ENCODE data around the gene LTBP2. TPM values are rescaled to one million over a fixed set of nuclear protein-coding genes. Genes with fewer than 3 reads are reported as not detected.

Gene LTBP2
- polyA plus RNA-seq, 1 experiment, result 41.1 TPM

DNA sequence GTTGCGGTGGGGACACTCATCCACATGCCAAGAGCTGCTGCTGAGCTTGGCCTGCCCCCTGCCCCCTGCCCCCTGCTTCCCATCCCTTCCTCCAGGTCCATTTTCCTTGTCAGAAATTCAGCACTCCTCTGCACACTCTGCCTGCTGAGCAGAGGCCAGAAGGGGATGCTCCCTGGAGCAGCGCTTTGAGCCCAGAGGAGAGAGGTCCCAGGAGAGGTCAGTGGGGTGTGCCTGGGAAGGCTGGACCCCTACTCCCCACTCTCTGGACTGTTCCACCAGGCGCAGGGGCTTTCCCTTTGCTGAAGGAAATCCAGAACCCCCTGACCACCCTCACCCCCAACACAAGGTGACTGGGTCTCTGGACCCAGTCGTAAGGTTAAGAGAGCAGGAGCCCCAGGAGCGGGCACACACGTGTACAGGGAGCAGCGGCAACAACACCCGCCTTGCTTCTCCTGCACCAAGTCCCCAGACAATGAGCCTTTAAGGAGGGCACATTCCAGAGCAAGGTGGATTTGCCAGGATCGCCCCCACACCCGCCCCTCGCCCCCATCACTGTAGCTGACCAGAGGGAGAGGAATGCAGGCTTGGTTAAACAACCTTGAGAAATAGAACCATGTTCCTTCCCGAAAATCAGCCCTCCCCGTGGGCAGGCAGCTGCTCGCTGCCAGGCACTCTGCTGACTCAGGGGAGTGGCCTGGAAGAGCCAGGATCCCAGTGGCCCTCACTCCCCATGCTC, 87.8 kb downstream of the LTBP2 start:
- no peak overlapping the region for H3K4me3 ChIP-seq (ENCODE audit: low read depth, low read length)
- no peak for DNase-seq (ENCODE audit: low read depth)
- TF ChIP-seq, protein P1, sequence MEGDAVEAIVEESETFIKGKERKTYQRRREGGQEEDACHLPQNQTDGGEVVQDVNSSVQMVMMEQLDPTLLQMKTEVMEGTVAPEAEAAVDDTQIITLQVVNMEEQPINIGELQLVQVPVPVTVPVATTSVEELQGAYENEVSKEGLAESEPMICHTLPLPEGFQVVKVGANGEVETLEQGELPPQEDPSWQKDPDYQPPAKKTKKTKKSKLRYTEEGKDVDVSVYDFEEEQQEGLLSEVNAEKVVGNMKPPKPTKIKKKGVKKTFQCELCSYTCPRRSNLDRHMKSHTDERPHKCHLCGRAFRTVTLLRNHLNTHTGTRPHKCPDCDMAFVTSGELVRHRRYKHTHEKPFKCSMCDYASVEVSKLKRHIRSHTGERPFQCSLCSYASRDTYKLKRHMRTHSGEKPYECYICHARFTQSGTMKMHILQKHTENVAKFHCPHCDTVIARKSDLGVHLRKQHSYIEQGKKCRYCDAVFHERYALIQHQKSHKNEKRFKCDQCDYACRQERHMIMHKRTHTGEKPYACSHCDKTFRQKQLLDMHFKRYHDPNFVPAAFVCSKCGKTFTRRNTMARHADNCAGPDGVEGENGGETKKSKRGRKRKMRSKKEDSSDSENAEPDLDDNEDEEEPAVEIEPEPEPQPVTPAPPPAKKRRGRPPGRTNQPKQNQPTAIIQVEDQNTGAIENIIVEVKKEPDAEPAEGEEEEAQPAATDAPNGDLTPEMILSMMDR (IDR thresholded peaks at IDR 0.05; ENCODE audit: insufficient read depth, low read depth, low read length), result no peak
- peaks cover 5% of the 10 kb centered on the region for H3K36me3 ChIP-seq (ENCODE audit: control insufficient read depth, insufficient read depth, low read length)
- CTCF ChIA-PET, result interaction anchor here (1.5 kb wide), 1 partner anchor 12 kb away, joined by 4 read pairs; no protein-coding TSS in a partner anchor
- POLR2A ChIA-PET, result no interaction called here
- no peaks in the 10 kb centered on the region for H3K27me3 ChIP-seq (ENCODE audit: control insufficient read depth, insufficient read depth, low read length)

DNA sequence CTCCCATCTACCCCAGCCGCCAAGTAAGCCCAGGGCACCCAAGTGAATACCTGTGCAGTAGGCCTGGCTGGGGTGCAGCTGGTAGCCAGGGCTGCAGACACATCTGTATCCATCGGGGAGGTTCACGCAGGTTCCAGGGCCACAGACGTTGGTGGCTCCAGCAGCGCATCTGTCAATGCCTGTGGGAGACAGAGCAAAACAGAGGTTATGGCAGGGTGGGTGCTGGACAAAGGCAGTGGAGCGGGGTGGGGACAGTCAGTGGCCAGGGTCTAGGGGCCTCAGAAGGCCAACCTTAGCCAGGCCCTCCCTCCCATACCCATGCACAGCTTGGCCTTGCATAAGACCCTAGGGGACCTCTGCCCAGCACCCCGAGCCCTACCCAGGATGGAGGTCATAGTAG, 89.3 kb downstream of the LTBP2 start:
- TF ChIP-seq, protein P1 (IDR thresholded peaks at IDR 0.05; ENCODE audit: insufficient read depth, low read depth, low read length), result no peak
- peaks cover 4% of the 10 kb centered on the region for H3K36me3 ChIP-seq (ENCODE audit: control insufficient read depth, insufficient read depth, low read length)
- ChIA-PET CTCF (no interaction called here), POLR2A (no interaction called here)
- DNase-seq (ENCODE audit: low read depth), result no peak
- no peaks in the 10 kb centered on the region for H3K27me3 ChIP-seq (ENCODE audit: control insufficient read depth, insufficient read depth, low read length)
- H3K4me3 ChIP-seq (ENCODE audit: low read depth, low read length), result no peak overlapping the region

DNA sequence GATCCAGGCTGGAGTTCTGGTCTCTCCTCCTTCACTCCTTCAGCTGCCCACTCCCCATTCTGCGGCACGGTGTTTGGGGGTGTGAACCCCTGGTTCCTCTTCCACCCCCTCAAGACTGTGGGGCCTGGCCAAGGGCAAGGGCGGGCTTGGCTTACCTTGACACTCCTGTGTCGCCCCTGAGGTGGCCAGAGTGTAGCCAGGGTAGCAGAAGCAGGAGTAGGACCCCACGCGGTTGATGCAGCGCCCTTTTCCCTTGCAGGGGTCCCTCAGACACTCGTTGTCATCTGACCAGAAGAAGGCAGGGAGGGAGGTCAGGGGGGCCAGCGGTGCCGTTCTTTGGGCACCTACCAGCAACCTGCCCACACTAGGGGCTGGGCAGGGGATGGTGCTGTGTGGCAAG, 90.3 kb downstream of the LTBP2 start:
- POLR2A ChIA-PET, result no interaction called here

GRCh38 chr14:74519316-74520074, 92.5 kb downstream of the LTBP2 start:
- TF ChIP-seq, protein P1 (IDR thresholded peaks at IDR 0.05; ENCODE audit: insufficient read depth, low read depth, low read length), result no peak
- ChIA-PET POLR2A (no interaction called here), CTCF (interaction anchor here (1.2 to 1.6 kb wide), 2 partner anchors 13 to 17 kb away, joined by 3 to 4 read pairs; no protein-coding TSS in a partner anchor)
- Histone ChIP-seq H3K4me3 (ENCODE audit: low read depth, low read length) (no peak overlapping the region), H3K36me3 (ENCODE audit: control insufficient read depth, insufficient read depth, low read length) (peaks cover 7% of the 10 kb centered on the region), H3K27me3 (ENCODE audit: control insufficient read depth, insufficient read depth, low read length) (no peaks in the 10 kb centered on the region)
- DNase-seq (ENCODE audit: low read depth), result no peak

More for the DNA sequence above, 90.3 kb downstream of the LTBP2 start:
- TF ChIP-seq, protein P1 (IDR thresholded peaks at IDR 0.05; ENCODE audit: insufficient read depth, low read depth, low read length), result no peak
- H3K27me3 ChIP-seq (ENCODE audit: control insufficient read depth, insufficient read depth, low read length), result no peaks in the 10 kb centered on the region
- CTCF ChIA-PET, result no interaction called here
- no peak for DNase-seq (ENCODE audit: low read depth)
- no peak overlapping the region for H3K4me3 ChIP-seq (ENCODE audit: low read depth, low read length)
- peaks cover 4% of the 10 kb centered on the region for H3K36me3 ChIP-seq (ENCODE audit: control insufficient read depth, insufficient read depth, low read length)

DNA sequence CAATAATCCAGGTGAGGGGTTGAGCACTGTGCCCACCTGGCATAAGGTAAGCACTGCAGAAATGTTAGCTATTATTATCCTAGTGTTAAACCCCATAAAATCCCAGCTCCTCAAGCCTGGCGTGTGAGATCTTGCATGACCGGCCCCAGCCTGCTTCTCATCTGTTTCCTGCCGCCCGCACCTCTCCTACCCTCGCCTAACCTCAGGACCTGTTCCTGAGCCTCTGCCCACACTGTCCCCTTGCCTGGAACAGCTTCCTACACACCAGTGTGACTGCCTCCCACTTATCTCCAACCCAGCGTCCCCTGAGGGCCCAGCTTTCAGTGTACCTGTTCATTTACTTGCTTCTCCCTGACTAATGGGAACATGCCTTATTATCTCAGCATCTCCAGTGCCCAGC, 93.8 kb downstream of the LTBP2 start:
- H3K27me3 ChIP-seq (ENCODE audit: control insufficient read depth, insufficient read depth, low read length), result no peaks in the 10 kb centered on the region
- H3K4me3 ChIP-seq (ENCODE audit: low read depth, low read length), result no peak overlapping the region
- DNase-seq (ENCODE audit: low read depth), result no peak
- peaks cover 7% of the 10 kb centered on the region for H3K36me3 ChIP-seq (ENCODE audit: control insufficient read depth, insufficient read depth, low read length)
- POLR2A ChIA-PET, result no interaction called here
- TF ChIP-seq, protein P1 (IDR thresholded peaks at IDR 0.05; ENCODE audit: insufficient read depth, low read depth, low read length), result no peak
- CTCF ChIA-PET, result no interaction called here
